Measurements from ENCODE around the gene PAQR5. TPM values are rescaled to one million over a fixed set of nuclear protein-coding genes. Genes with fewer than 3 reads are reported as not detected.

Gene PAQR5
- total RNA-seq, 1 experiment from 2014 or later: 34.0 TPM

GRCh38 chr15:69299451-69299886 is 757 bp downstream of the PAQR5 start:
- ATAC-seq: peak; percentile 23
- H3K27me3 ChIP-seq (ENCODE audit: insufficient read depth, low read length): no peaks in the 10 kb centered on the region
- no peaks in the 10 kb centered on the region for H3K36me3 ChIP-seq (ENCODE audit: control insufficient read depth in 1 of 2, insufficient read depth in 2 of 2, low read length in 2 of 2)
- POLR2A ChIA-PET: no interaction called here
- CTCF ChIA-PET: interaction anchor here (1.0 to 1.3 kb wide), 2 partner anchors 10 to 95 kb away, joined by 3 read pairs; no protein-coding TSS in a partner anchor
- H3K79me2 ChIP-seq (ENCODE audit: insufficient read depth, low read length): peaks cover 6% of the 10 kb centered on the region; the same call in 1 of the 2 replicates
- H3K9me3 ChIP-seq (ENCODE audit: control insufficient read depth in 1 of 2, insufficient read depth in 1 of 2, low read depth in 1 of 2, low read length in 2 of 2): no peaks in the 10 kb centered on the region
- H3K4me3 ChIP-seq (replicated peaks in 1 of 2; ENCODE audit: low read depth in 1 of 2, low read length in 2 of 2): peak overlapping the region; percentile 52 to 72
- TF ChIP-seq ZNF274 (IDR thresholded peaks at IDR 0.05; ENCODE audit: low read depth, low read length): no peak
- TF ChIP-seq REST (IDR thresholded peaks at IDR 0.05; ENCODE audit: low read depth): no peak
- TF ChIP-seq ZFX (IDR thresholded peaks at IDR 0.05): no peak
- TF ChIP-seq CBX3 (IDR thresholded peaks at IDR 0.05; ENCODE audit: low read depth): no peak
- TF ChIP-seq RAD21 (IDR thresholded peaks at IDR 0.05; ENCODE audit: low read depth): no peak
- no peak for TF ChIP-seq MAX (IDR thresholded peaks at IDR 0.05)
- no peak for DNase-seq (ENCODE audit: low read depth, low spot score)
- peak overlapping the region; percentile 70 for H3K9ac ChIP-seq (ENCODE audit: low read length)
- intact Hi-C loops (cut with micrococcal nuclease): loop anchor here (5.0 kb wide), 1 partner anchor 93 kb away; no protein-coding TSS in a partner anchor
- H3K9me2 ChIP-seq (ENCODE audit: insufficient read depth): no peaks in the 10 kb centered on the region
- peaks cover 26 to 46% of the 10 kb centered on the region in 2 experiments; a peak in 3 of 4 replicates for H3K4me1 ChIP-seq (ENCODE audit: control insufficient read depth in 1 of 2, insufficient read depth in 2 of 2, low read length in 2 of 2)
- H3K27ac ChIP-seq (ENCODE audit: low read depth, low read length): no peak overlapping the region
- peak overlapping the region; percentile 92 for H3K4me2 ChIP-seq (ENCODE audit: low read length)
- no peaks in the 10 kb centered on the region for H4K20me1 ChIP-seq (ENCODE audit: insufficient read depth)
- H2AFZ ChIP-seq (ENCODE audit: low read depth, low read length, poor library complexity, severe bottlenecking): no peak overlapping the region
- BruUV-seq (replicated peaks): TSS peak; percentile 52
- RAD21 ChIA-PET (ENCODE audit: low non-redundant PET in 1 of 2, low total read pairs in 2 of 2, uncharacterized antibody in 2 of 2, unreplicated experiment in 2 of 2): no interaction called here

All from HCT116 (cell line).